SK-N-SH (cell line): ENCODE measurements around the gene TMEM176B. TPM values are rescaled to one million over a fixed set of nuclear protein-coding genes. Genes with fewer than 3 reads are reported as not detected.

Source experiments
- CTCF ChIA-PET: fragments of 300-600, 350-600 bp; formaldehyde crosslinking; extraction: SDS; loops from one replicate; lab custom pipeline; 2021; lab: Yijun Ruan, JAX
- POLR2A ChIA-PET: fragments of 350-600 bp; sonication (Branson Sonifier 250); formaldehyde crosslinking; extraction: SDS; loops from one replicate; lab custom pipeline; 2020; ENCODE audit warnings: antibody characterized with exemption, inconsistent platforms; lab: Yijun Ruan, JAX
- DNase-seq: peaks from one replicate; pipeline ENCODE4 v3.0.0; 2012
- H2AFZ ChIP-seq: fragments of 200-600 bp; sonication (generic); 2 replicates; pipeline ENCODE4 v1.8.1; 2016; ENCODE audit warnings: antibody characterized with exemption, mild to moderate bottlenecking, low read depth
- H3F3A ChIP-seq: fragments of 200-600 bp; sonication (generic); replicated peaks from 2 replicates; pipeline ENCODE3; 2016; ENCODE audit warnings: antibody characterized with exemption, mild to moderate bottlenecking; ENCODE audit not compliant: insufficient read depth
- H3K27ac ChIP-seq, 2 experiments: fragments of 200-500 bp in 1 of 2; fragments of 200-600 bp in 1 of 2; sonication (Bioruptor generic) in 1 of 2; sonication (generic), shearing (Covaris generic) in 1 of 2; 2 replicates each; pipeline versions ENCODE4 v1.5.1 to v1.6.1; 2014 to 2016; ENCODE audit warnings: low read depth in 2 of 2, inconsistent platforms in 1 of 2, low read length in 1 of 2, mild to moderate bottlenecking in 1 of 2, mixed read lengths in 1 of 2
- H3K27me3 ChIP-seq: fragments of 200-600 bp; sonication (generic), shearing (Covaris generic); 2 replicates; pipeline ENCODE4 v1.6.1; 2016; ENCODE audit warnings: mixed run types; ENCODE audit not compliant: insufficient read depth
- H3K36me3 ChIP-seq, 2 experiments: fragments of 200-500 bp in 1 of 2; fragments of 200-600 bp in 1 of 2; sonication (Bioruptor generic) in 1 of 2; sonication (generic) in 1 of 2; replicated peaks in 1 of 2; 2 replicates each; pipeline versions ENCODE3 to v1.5.1; 2014 to 2016; ENCODE audit warnings: low read length in 1 of 2, mild to moderate bottlenecking in 1 of 2; ENCODE audit not compliant: insufficient read depth in 2 of 2, control insufficient read depth in 1 of 2
- H3K4me1 ChIP-seq, 2 experiments: fragments of 200-500 bp in 1 of 2; fragments of 200-600 bp in 1 of 2; sonication (Bioruptor generic) in 1 of 2; sonication (generic), shearing (Covaris generic) in 1 of 2; 2 replicates each; pipeline versions ENCODE4 v1.5.1 to v1.6.1; 2014 to 2016; ENCODE audit warnings: low read depth in 1 of 2, low read length in 1 of 2, mixed run types in 1 of 2; ENCODE audit not compliant: insufficient read depth in 2 of 2, control insufficient read depth in 1 of 2
- H3K4me2 ChIP-seq: fragments of 200-600 bp; sonication (generic), shearing (Covaris generic); 2 replicates; pipeline ENCODE4 v1.6.1; 2017; ENCODE audit warnings: mixed run types
- H3K4me3 ChIP-seq, 2 experiments: fragments of 200-500 bp in 1 of 2; fragments of 200-600 bp in 1 of 2; sonication (Bioruptor generic) in 1 of 2; sonication (generic), shearing (Covaris generic) in 1 of 2; 2 replicates each; pipeline versions ENCODE4 v1.5.1 to v1.8.1; 2014 to 2016; ENCODE audit warnings: low read depth in 2 of 2, inconsistent platforms in 1 of 2, low read length in 1 of 2, mild to moderate bottlenecking in 1 of 2, mixed read lengths in 1 of 2, moderate library complexity in 1 of 2
- H3K79me2 ChIP-seq: fragments of 200-600 bp; sonication (generic); 2 replicates; pipeline ENCODE4 v1.8.1; 2017; ENCODE audit warnings: mild to moderate bottlenecking; ENCODE audit not compliant: insufficient read depth
- H3K9ac ChIP-seq: fragments of 200-600 bp; sonication (generic); 2 replicates; pipeline ENCODE4 v1.6.1; 2017; ENCODE audit warnings: mixed run types
- H3K9me2 ChIP-seq: fragments of 200-600 bp; sonication (generic); 2 replicates; pipeline ENCODE4 v1.6.1; 2017; ENCODE audit warnings: mixed run types
- H3K9me3 ChIP-seq: fragments of 200-600 bp; sonication (generic); 2 replicates; pipeline ENCODE4 v1.6.1; 2017; ENCODE audit warnings: mixed run types, mild to moderate bottlenecking, moderate library complexity
- H4K20me1 ChIP-seq: fragments of 200-600 bp; sonication (generic); 2 replicates; pipeline ENCODE4 v1.6.1; 2017; ENCODE audit warnings: mild to moderate bottlenecking, mixed run types; ENCODE audit not compliant: insufficient read depth
- CHD2 ChIP-seq: fragments of 150-350 bp; IDR thresholded peaks from 2 replicates; pipeline ENCODE4 v1.6.1; 2018; ENCODE audit warnings: low read length; ENCODE audit not compliant: partially characterized antibody
- CTCF ChIP-seq: fragments of 200-600 bp; sonication (generic); IDR thresholded peaks from 2 replicates; pipeline ENCODE4 v1.6.1; 2017; ENCODE audit warnings: antibody characterized with exemption, mild to moderate bottlenecking, moderate library complexity
- ELF1 ChIP-seq: IDR thresholded peaks from 2 replicates; pipeline ENCODE4 v1.4.0; 2012
- EP300 ChIP-seq, 2 experiments: IDR thresholded peaks; 2 replicates each; pipeline versions ENCODE4 v1.4.0 to v1.6.1; 2012; ENCODE audit warnings: borderline replicate concordance in 1 of 2, low read depth in 1 of 2, low read length in 1 of 2
- EZH2phosphoT487 ChIP-seq: fragments of 200-600 bp; sonication (generic); IDR thresholded peaks from 2 replicates; pipeline ENCODE4 v1.6.1; 2017; ENCODE audit warnings: low read depth, mixed run types, mild to moderate bottlenecking, antibody characterized with exemption, moderate library complexity, borderline replicate concordance
- FOXJ3 ChIP-seq: sonication (generic); formaldehyde crosslinking; IDR thresholded peaks from 2 replicates; pipeline ENCODE4 v1.5.1; 2020; ENCODE audit warnings: mild to moderate bottlenecking, missing genetic modification reagents
- GABPA ChIP-seq: IDR thresholded peaks from 2 replicates; pipeline ENCODE4 v1.4.0; 2012; ENCODE audit warnings: low read depth, mild to moderate bottlenecking
- GATA2 ChIP-seq: sonication (generic); formaldehyde crosslinking; IDR thresholded peaks from 2 replicates; pipeline ENCODE4 v1.5.0; 2020; ENCODE audit warnings: mild to moderate bottlenecking, missing genetic modification reagents
- NFIC ChIP-seq: IDR thresholded peaks from 2 replicates; pipeline ENCODE4 v1.4.0; 2012; ENCODE audit warnings: borderline replicate concordance
- NRF1 ChIP-seq: IDR thresholded peaks from 2 replicates; pipeline ENCODE4 v1.6.1; 2012; ENCODE audit warnings: low read depth, mild to moderate bottlenecking, low read length
- PBX3 ChIP-seq: IDR thresholded peaks from 2 replicates; pipeline ENCODE4; 2012
- RAD21 ChIP-seq: IDR thresholded peaks from 2 replicates; pipeline ENCODE4 v1.6.1; 2012; ENCODE audit warnings: mild to moderate bottlenecking, low read length
- RFX5 ChIP-seq: IDR thresholded peaks from 2 replicates; pipeline ENCODE4 v1.6.1; 2012; ENCODE audit warnings: mild to moderate bottlenecking, improper control_type of control experiment, low read length
- RXRA ChIP-seq: IDR thresholded peaks from 2 replicates; pipeline ENCODE4 v1.4.0; 2012; ENCODE audit warnings: low read depth, mild to moderate bottlenecking, borderline replicate concordance
- SMC3 ChIP-seq: IDR thresholded peaks from 2 replicates; pipeline ENCODE4 v1.6.1; 2012; ENCODE audit warnings: low read depth, low read length, improper control_type of control experiment
- TAF1 ChIP-seq: IDR thresholded peaks from 2 replicates; pipeline ENCODE4 v1.6.1; 2012; ENCODE audit warnings: low read depth, mild to moderate bottlenecking, low read length, moderate library complexity, borderline replicate concordance
- TCF12 ChIP-seq: IDR thresholded peaks from 2 replicates; pipeline ENCODE4 v1.4.0; 2012
- TEAD4 ChIP-seq: IDR thresholded peaks from 2 replicates; pipeline ENCODE4 v1.4.0; 2012; ENCODE audit warnings: mild to moderate bottlenecking, borderline replicate concordance; ENCODE audit not compliant: insufficient read depth
- USF1 ChIP-seq: IDR thresholded peaks from 2 replicates; pipeline ENCODE4 v1.4.0; 2012; ENCODE audit warnings: low read depth, borderline replicate concordance
- YY1 ChIP-seq: IDR thresholded peaks from 2 replicates; pipeline ENCODE4 v1.4.0; 2012; ENCODE audit warnings: low read depth, mild to moderate bottlenecking
- WGBS: methylation state at CpG from one replicate; pipeline ENCODE4 v1.1.6; 2017; ENCODE audit warnings: low lambda C conversion rate; 5-methylcytosine and 5-hydroxymethylcytosine counted together
- polyA plus RNA-seq, 3 experiments: library from polyadenylated mRNA; depleted of rRNA; stranded (reverse); fragments of >200 nt; gene quantifications; 2 replicates each; pipeline ENCODE4 v1.2.3, GENCODE V29; 2012
- TF ChIP-seq, protein P1 (sequence below): fragments of 150-350 bp; IDR thresholded peaks from 2 replicates; pipeline ENCODE4 v1.6.1; 2017; ENCODE audit warnings: antibody characterized with exemption, low read length, low read depth, borderline replicate concordance
- TF ChIP-seq, protein P2 (sequence below): IDR thresholded peaks from 2 replicates; pipeline ENCODE4 v1.4.0; 2012; ENCODE audit warnings: low read depth

Gene TMEM176B
- polyA plus RNA-seq, 1 of the 3 experiments (the other 2 are of a cell fraction): not detected

- no peaks in the 10 kb centered on the region for H4K20me1 ChIP-seq
- H3K9ac ChIP-seq: no peak overlapping the region
- H3K4me3 ChIP-seq: no peak overlapping the region
- no peaks in the 10 kb centered on the region for H3F3A ChIP-seq
- no peaks in the 10 kb centered on the region for H3K79me2 ChIP-seq
- no peaks in the 10 kb centered on the region for H3K9me2 ChIP-seq
- H3K27ac ChIP-seq: no peak overlapping the region
- no peak overlapping the region for H3K4me2 ChIP-seq
- DNase-seq: no peak
- no peaks in the 10 kb centered on the region; a peak in 1 of 4 replicates for H3K4me1 ChIP-seq
- H3K9me3 ChIP-seq: no peaks in the 10 kb centered on the region
- H3K27me3 ChIP-seq: no peaks in the 10 kb centered on the region
- CTCF ChIA-PET: interaction anchor here (0.8 to 2.3 kb wide), 5 partner anchors 17 to 148 kb away, joined by 3 to 11 read pairs (median 4); no protein-coding TSS in a partner anchor
- POLR2A ChIA-PET: no interaction called here
- H2AFZ ChIP-seq: no peak overlapping the region
- TF ChIP-seq PBX3: no peak
- TF ChIP-seq NRF1: no peak
- no peak for TF ChIP-seq ELF1
- no peak for TF ChIP-seq GABPA
- TF ChIP-seq, protein P1, sequence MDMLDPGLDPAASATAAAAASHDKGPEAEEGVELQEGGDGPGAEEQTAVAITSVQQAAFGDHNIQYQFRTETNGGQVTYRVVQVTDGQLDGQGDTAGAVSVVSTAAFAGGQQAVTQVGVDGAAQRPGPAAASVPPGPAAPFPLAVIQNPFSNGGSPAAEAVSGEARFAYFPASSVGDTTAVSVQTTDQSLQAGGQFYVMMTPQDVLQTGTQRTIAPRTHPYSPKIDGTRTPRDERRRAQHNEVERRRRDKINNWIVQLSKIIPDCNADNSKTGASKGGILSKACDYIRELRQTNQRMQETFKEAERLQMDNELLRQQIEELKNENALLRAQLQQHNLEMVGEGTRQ: no peak
- TF ChIP-seq YY1: no peak
- TF ChIP-seq USF1: no peak
- no peak for TF ChIP-seq TEAD4
- TF ChIP-seq CTCF: no peak
- no peak for TF ChIP-seq CHD2
- no peak for TF ChIP-seq RAD21
- no peak for TF ChIP-seq SMC3
- TF ChIP-seq FOXJ3 (CRISPR knock-in tag): no peak
- TF ChIP-seq EP300 (IDR thresholded peaks at IDR 0.05; ENCODE audit: borderline replicate concordance in 1 of 2, low read depth in 1 of 2, low read length in 1 of 2): no peak
- no peaks in the 10 kb centered on the region for H3K36me3 ChIP-seq
- 25% methylated on average over 1 of the region's 1 CpG for WGBS
Observed at GRCh38 chr7:150831851-150832250, 31.7 kb upstream of the TMEM176B start.

- POLR2A ChIA-PET: no interaction called here
Observed at GRCh38 chr7:150830937-150831336, 30.8 kb upstream of the TMEM176B start.

More at GRCh38 chr7:150830937-150831336, 30.8 kb upstream of the TMEM176B start:
- Histone ChIP-seq H3K4me1 (no peaks in the 10 kb centered on the region; a peak in 1 of 4 replicates), H3K27me3 (no peaks in the 10 kb centered on the region), H3K4me2 (no peak overlapping the region), H4K20me1 (no peaks in the 10 kb centered on the region), H3K27ac (no peak overlapping the region), H3F3A (no peaks in the 10 kb centered on the region), H3K9me2 (no peaks in the 10 kb centered on the region), H3K36me3 (no peaks in the 10 kb centered on the region), H3K4me3 (no peak overlapping the region), H3K9ac (no peak overlapping the region), H2AFZ (no peak overlapping the region)
- 27% methylated on average over 1 of the region's 1 CpG for WGBS
- CTCF ChIA-PET: no interaction called here
- no peak for TF ChIP-seq TCF12
- TF ChIP-seq RFX5: no peak
- TF ChIP-seq EZH2phosphoT487: no peak
- TF ChIP-seq PBX3: no peak
- TF ChIP-seq NFIC: no peak
- TF ChIP-seq TAF1: no peak
- TF ChIP-seq, protein P2, sequence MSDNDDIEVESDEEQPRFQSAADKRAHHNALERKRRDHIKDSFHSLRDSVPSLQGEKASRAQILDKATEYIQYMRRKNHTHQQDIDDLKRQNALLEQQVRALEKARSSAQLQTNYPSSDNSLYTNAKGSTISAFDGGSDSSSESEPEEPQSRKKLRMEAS: no peak
- TF ChIP-seq RAD21: no peak
- no peak for TF ChIP-seq RXRA
- no peak for TF ChIP-seq TEAD4
- TF ChIP-seq GABPA: no peak
- no peak for TF ChIP-seq GATA2 (CRISPR knock-in tag)
- TF ChIP-seq, all 33 proteins: peak for 0
- no peak for DNase-seq
- Histone ChIP-seq H3K79me2 (no peaks in the 10 kb centered on the region), H3K9me3 (no peaks in the 10 kb centered on the region)
